ENCODE data around the gene IFITM1.

DNA sequence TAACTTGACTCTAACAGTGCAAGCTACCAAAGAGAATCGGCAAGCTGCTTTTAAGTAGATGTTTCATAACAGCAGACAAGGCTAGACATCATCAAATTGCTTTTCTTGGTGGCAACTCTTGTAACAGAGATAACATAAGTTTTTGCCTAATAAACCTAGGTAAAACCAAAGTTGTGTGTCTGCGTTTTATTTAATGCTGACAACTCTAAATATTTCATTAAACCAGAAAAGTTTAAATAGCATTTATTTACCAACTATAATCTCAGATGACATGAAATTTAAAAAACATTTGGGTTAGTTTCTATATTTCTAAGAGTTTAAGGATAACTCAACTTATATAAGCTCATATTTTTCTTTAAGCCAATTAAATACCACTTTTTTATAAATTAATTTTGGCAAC lies 26.1 kb downstream of the IFITM1 start:
- no peak for TF ChIP-seq EP300 (IDR thresholded peaks at IDR 0.05)
- TF ChIP-seq, protein P1, sequence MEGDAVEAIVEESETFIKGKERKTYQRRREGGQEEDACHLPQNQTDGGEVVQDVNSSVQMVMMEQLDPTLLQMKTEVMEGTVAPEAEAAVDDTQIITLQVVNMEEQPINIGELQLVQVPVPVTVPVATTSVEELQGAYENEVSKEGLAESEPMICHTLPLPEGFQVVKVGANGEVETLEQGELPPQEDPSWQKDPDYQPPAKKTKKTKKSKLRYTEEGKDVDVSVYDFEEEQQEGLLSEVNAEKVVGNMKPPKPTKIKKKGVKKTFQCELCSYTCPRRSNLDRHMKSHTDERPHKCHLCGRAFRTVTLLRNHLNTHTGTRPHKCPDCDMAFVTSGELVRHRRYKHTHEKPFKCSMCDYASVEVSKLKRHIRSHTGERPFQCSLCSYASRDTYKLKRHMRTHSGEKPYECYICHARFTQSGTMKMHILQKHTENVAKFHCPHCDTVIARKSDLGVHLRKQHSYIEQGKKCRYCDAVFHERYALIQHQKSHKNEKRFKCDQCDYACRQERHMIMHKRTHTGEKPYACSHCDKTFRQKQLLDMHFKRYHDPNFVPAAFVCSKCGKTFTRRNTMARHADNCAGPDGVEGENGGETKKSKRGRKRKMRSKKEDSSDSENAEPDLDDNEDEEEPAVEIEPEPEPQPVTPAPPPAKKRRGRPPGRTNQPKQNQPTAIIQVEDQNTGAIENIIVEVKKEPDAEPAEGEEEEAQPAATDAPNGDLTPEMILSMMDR (IDR thresholded peaks at IDR 0.05): no peak

Data from tibial nerve (tissue), 4 donors.